ENCODE results near the gene PIEZO1.

Gene PIEZO1

DNA sequence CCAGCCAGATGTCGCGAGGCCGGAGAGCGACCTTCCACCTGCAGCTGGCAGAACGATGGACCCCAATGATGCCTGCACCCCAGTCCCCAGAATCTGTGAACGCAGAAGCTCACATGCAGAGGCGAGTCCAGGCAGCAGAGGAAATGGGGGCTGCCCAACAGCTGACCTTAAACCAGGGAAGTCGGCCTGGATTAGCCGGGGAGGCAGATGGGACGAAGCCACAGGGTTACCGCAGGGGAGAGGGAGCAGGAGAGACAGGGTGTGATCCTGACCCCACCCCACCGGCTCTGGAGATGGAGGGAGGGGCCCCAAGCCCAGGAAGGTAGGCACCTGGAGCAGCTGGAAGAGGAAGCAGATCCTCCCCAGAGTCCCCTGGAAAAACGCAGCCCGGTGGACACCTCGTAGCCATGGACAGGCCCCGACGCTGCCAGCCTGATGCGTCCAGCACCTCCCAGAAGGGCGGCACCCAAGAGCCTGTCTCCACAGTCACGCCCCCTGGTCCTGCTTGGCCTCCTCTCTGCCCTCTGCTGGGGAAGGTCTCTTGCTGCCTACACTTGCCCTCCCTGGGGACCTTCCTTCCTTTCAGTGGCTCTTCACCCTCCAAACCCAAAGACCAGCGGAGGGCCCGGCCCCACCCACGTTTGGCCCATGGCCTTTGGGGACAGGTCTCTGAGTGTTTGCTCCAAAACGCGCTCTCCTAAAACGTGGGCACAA is 37.3 kb downstream of the PIEZO1 start:
- peak; percentile 93 for DNase-seq

DNA sequence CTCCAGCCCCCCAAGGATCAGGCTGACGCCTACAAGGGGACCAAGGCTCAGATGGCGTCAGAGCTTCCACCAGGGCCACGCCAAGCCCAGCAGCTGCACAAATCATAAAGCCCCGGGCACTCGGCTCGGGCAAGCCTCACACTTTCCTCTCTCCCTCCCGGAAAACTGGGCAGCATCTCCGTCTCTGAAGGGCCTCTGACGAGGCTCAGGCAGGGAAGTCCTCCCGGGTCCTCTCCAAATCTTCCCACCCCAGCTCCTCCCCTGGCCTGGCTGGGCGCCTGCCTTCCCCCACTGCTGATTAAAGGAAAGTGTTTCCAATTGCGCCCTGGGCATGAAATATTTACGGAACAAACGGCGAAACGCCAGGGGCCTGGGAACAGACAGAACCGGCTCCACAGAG is 38.5 kb downstream of the PIEZO1 start:
- DNase-seq: no peak

DNA sequence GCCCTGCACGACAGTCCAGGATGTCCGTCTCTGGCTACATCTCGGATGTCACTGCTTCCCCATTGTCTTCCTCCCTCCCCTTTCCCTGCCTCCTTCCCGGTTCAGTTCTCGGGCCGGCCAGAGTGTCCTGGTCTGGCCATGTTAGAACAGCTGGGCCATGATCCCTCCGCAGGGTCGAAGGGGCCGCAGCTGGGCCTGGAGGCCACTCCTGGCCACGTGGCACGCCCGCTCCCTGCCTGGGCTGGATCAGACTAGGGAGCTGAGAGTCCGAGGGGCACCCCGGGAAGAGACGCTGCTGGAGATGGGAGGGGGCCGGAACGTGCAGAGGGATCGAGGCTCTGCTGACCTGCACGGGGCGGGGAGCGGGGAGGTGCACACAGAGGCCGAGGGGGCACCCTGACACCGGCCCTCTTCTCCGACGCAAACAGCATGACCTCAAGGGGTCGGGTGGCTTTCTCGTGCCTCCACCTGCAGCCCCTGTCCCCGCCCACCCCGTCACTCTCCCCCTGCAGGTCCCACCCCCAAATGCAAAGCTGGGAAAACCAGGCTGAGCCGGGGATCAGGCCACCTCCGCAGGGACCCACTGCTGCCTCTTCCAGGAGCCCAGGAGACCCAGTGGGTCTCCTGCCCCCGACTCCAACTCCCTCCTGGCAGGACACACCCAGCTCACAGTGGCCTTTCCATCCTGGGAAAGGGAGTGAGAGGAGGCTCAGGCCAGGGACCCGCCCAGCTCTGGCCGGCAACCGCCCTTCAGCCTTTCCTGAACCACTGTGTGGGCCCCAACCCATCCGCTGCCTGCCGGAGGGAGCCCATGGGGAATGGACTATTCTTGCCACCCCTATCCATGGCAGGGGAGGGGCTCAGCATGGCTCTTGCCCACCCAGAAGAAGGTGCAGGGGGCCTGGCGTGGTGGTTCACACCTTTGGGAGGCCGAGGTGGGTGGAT is 40.2 kb downstream of the PIEZO1 start:
- no peak for DNase-seq

DNA sequence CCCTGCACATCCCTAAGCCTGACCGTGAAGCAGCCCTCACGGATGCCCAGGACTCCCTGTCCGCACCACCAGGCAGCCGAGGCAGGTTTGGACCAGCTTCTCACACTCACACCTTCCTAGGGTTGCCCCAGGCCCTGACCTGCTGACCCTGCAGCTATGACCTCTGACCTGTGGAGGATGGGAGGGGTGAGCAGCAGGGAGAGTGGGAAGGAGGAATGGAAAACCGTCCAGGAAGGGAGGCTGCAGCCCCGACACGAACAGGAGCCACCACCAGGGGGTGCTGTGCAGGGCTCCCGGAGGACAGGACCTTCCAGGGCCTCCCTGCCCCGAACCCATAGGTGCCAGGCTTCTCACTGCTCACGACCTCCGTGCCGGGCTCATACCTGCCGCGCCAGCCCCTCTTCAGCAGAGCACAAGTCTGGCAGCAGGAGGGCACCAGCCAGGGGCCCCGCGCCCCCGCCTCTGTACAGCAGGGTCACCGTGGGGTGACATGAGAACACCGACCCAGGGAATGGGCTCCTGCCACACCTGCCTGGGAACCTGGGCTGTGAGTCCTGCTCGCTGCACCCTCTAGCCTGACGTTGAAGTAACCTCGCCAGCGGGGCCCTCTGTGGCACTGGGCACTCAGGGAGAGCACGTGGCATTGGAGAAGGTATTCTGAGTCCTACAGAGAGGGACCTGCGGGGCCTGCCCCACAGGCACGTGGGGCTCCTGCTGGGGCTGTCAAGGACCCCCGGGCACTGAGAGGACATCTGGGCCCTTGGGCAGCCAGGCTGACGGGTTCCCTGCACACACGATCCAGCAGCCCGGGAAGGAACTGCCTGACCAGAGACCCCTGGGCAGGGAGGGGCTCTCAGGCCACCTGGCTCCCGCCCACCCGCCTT is 41.1 kb downstream of the PIEZO1 start:
- DNase-seq: peak; percentile 86

DNA sequence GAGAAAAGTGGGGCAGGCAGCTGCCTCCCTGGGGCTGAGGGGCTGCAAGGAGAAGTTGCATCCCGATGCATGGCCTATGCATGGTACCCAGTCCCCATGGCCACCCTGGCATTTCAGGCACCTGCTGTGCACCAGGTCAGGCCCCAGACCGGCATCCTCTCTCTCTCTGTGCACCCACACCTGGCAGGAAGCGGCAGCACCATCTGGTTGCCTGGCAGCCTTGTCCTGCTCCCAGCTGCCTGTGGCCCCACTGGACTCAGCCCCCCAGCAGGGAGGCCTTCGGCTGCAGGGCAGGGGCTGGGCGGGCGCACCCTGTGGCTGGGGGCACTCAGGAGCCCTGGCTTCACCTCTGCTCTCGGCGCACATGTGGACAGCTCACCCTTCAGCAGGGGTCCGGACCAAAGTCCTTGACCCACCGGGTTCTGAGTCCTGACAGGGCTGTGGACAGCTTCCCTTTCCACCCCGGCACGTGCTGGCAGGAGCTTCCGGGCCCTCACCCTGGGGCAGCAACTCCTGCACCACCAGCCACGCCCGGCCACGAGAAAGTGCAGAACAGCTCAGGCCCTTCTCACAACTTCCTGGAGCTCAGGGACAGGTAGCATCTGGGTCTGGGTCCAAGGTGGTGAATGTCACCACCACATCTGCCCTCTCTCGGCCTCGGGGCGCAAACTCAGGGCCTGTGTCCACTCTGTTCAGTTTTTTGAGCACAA is 42.0 kb downstream of the PIEZO1 start:
- DNase-seq: no peak

DNA sequence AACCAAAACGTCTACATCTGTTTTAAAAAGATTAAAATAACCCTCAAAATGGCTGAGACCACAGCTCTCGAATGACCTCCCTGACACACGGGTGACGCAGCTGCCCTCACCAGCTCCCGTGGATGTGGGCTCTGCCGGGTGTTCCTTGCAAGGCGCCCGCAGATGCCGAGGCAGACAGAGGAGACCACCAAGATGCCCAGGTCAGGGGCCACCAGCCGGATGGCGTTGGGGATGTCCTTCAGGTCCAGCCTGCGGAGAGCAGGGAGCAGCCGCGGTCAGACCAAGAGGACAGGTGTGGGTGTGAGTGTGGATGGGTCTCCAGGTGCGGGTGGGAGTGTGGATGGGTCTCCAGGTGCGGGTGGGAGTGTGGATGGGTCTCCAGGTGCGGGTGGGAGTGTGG is 43.7 kb downstream of the PIEZO1 start:
- no peak for DNase-seq

DNA sequence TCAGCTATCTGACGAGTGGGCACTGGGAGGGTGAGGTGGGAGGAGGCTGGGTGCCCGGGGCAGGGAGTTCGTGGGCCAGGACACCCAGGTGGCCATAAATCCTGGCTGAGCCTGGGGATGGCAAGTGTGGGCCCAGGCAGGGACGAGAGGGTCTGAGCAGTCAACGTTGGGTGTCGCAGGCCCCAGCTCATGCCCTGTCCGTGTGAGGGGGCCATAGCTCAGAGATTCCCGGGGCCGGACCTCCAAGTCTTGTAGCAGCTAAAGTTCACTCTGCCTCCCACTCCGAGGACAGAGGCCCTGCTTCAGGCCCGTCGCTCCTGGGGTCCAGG is 44.3 kb downstream of the PIEZO1 start:
- DNase-seq: no peak

DNA sequence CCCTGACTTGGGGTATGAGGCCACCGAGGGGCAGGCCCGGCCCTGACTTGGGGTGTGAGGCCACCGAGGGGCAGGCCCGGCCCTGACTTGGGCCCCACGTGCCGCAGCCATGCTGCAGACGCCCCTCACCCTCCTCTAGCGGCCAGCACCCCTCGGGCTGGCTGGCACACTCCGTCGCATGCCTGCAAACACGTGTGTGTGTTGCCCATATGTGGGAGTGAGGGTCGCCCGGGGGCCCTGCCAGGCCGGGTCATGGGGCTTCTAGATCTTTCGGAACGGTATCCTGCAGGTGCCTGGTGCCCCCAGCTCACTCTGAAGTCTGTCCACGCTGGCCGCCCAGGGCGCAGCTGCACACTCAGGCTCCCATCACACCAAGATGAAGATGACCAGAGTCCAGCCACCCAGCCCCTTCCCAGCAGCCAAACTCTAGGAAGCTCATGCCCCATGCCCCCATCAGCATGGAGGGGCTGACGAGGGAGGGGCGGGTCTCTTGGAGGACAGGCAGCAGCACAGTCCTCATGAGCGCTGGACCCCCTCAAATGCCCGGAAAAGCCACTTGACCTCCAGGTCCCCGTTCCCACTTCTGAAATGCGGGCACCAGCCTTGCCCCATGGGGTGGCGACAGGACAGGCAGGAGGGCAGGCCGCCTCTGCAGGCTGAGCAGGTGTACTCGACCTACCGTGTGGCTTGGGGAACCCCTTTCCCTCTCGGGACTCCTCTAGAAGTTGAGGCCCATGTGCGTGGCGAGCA is 44.9 kb downstream of the PIEZO1 start:
- no peak for DNase-seq

DNA sequence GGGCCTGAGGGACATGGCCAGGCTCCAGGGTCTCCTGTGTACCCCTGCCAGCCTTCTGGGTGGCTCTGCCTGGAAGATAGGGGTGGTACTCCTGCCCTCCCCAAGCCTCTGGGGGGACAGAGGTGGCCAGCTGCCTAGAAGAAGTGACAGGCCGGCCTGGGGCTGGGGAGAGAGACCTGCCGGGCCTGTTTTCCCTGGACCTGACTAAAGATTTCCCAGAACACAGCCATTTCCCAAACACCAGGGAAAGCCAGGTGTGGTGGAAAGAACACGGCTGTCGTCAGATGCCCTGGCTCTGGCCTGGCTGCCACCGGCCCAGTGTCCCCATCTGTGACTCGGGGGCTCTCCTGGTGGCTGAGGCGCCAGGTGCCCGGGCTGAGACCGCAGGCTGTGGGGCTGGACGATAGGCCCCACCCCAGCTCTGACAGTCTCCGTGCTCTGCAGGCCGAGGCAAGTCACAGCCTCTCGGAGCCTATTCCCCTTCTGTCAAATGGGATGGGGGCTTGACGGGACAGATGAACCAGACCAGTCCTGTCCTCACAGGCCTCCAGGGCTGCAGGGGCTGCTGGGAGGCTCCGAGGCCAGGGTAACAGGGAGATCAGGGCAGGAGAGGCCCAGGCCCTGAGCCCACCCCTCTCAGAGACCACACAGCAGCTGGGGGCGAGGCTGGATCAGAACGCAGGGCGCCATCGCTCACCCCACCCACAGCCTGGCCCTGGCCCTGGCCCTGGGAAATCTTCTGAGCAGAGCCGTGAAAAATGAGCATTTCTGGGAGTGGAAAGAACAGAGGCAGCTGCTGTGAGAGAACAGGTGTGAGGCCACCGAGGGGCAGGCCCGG is 45.7 kb downstream of the PIEZO1 start:
- DNase-seq: no peak

DNA sequence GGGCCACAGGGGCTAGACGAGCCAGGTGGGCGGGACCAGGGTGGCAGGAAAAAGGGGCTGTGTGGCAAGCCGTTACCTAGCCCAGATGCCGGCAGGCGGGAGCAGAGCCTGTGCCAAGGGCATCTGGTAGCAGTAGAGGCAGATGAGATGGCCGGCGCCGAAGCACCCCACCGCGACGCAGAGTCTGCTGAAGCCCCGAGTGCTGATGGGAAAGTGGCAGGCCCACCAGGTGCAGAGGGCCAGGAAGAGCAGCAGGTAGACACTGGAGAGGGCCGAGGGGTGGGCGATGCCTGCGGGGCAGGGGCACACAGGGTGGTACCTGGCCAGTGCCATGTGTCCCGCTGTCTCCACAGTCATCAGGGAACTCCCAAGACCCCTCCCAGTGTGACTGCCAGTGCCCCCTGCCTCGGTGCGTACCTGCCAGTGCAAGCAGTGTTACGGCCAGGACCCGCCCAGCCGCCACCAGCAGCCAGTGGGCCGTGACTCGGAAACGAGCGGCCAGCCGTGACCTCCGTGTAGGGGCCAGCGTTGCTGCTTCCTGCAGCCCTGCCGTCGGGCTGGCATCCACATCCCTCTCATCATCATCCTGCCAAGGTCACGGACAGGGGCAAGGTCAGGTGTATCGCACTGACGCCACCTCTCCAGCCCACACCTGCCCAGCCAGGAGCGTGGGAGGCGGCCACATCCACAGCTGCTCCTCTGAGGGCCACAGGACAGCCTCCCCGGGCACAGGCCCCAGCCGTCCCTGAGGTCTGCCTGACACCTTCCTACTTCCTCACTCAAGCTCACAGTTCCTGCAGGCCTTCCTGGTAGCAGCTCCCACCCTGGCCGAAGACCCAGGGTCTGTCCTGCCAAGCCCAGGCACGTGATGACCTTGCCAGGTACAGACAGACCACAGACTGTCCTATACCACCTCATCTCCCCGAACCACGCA is 46.6 kb downstream of the PIEZO1 start:
- no peak for DNase-seq

DNA sequence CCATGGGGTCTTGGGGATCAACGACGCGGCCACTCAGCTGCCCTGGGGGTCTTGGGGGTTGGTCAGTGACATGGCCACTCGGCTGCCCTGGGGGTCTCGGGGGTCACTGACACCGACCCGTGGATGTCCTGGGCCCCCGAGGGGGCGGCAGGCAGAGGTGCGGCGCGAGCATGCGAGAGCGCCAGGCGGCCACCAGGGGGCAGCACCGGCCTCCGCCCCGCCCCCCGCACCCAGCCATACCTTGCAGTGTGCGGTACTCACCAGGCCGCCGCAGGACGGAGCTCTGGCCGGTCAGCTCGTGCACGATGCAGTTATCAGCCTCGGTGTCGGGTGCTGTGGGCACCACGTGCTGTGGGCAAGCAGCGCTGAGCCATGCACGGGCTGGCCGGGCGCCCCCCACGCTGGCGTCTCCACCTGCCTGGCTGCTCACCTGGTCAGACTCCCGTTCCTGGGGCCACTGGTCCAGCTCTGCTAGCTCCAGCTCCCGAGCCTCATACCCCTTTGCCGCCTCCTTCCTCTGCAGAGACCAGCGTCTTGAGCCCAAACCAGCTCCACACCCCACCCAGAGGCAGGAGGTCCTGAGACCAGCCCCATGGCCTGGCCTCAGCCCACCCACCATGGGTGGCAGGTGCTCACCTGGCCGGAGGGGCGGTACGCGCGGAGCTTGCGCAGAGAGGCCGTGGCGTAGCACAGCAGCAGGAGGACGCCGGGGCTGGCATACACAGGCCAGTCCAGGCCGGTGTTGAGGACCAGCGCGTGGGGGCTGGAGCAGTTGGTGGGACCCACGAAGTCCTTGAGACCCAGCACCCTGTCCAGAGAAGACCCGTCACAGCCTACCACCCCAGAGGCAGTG is 47.5 kb downstream of the PIEZO1 start:
- peak; percentile 53 for DNase-seq

DNA sequence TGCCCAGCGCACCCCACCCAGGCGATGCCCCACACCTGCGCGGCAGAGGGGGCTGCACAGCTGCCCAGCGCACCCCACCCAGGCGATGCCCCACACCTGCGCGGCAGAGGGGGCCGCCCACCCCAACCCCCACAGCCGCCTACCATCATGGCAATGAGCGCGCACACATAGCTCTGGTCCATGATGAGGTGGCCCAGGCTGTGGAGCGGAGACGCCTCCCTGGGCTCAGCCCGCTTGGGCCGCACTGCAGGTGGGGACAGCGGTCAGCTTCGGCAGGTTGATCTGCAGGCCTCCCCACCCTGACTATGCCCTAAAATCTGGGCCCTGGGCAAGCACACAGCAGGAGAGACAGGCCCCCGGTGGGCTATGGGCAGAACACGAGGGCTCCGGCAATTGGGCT is 48.5 kb downstream of the PIEZO1 start:
- no peak for DNase-seq

DNA sequence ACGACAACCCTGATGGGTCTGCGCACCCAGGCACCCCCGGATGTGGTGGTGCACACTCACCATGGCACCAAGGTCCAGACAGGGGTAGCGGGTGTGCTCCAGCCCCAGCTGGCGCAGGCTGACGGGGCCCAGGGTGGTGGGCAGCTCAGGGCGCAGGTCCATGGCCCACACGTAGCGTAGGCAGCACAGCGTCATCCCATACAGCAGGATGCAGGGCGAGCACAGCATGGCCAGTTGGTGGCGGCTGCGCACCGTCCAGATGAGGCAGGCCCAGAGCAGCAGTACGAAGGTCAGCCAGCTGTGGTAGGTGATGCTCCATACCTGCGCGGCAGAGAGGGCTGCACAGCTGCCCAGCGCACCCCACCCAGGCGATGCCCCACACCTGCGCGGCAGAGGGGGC is 48.9 kb downstream of the PIEZO1 start:
- DNase-seq: no peak

DNA sequence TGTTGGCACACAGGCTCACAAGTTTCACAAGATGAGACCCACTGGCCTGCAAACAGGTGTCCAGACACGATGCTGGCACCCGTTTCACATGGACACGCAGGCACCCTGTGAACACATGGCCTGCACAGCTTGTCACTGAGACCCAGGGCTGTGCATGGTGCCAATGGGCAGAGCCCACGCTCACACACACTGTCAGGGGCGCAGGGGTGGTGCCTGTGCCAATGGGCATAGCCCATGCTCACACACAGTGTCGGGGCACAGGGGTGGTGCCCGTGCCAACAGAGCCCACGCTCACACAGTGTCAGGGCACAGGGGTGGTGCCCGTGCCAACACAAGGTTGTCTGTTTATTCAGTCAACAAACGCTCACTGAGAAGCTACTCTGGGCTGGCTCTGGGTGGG is 49.4 kb downstream of the PIEZO1 start:
- no peak for DNase-seq

DNA sequence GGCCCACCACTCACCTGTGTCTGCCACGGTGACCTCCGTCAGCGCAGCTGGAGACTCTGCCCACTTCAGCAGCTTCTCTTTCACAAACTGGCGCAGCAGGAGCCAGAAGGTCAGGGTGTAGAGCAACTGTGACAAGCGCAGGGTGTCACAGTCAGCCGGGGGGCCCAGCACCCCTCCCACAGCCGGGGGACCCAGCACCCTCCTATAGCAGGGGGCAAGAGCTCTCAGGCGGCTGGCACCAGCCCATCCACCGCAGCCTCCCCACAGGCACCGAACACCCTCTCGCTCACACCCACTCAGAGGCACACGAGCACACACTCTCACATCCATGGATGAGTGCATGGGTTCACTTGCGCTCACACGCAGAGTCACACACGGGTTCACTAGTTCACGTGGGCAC is 49.9 kb downstream of the PIEZO1 start:
- DNase-seq: no peak

DNA sequence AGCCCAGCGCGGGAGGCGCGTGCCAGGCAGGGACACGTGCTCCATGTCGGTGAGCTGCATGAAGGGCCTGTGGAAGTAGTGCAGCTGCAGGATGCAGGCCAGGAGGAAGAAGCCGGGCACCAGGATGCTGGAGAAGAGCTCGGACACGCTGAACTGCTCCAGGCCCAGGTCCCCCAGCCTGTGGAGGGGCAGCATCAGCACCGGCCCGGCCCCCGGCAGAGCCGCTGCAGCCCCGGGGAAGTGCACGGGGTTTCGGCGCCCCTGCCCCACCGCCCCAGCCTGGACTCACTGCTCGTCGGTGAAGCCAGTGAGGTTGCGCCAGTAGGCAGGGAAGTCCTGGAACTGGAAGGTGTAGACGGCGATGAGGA is 50.7 kb downstream of the PIEZO1 start:
- DNase-seq: no peak

DNA sequence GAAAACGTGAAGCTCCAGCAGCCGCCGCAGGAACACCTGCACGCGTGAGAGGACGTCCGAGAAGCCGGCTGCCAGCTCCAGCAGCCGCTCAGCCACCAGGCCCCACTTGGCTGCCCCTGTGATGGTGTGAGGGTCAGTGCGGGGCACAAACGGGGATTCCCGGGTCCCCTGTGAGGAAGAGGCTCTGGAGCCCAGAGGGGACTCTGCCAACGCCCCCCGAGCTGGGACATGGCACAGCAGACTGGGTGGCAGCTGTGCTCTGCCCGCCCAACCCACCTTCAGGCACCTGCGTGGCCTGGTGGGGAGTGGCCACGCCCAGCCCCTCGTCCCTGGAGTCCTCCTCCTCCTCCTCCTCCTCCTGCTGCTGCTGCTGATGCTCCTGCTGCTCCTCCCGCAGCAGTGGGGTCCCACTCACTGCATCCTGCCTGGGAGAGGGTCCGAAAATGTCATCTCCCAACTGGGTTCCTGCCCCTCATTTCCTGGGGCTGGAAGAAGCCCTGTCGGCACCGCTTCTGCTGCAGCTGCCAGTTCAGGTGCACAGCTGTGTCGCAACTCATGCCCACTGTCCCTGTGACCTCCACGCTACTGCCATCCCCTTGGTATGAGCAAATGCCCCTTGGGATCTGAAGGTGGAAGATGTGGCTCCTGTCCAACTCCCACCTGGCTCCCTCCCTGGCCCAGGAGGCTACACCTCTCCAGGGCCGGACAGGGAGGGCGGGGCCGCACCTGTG is 51.2 kb downstream of the PIEZO1 start:
- no peak for DNase-seq

DNA sequence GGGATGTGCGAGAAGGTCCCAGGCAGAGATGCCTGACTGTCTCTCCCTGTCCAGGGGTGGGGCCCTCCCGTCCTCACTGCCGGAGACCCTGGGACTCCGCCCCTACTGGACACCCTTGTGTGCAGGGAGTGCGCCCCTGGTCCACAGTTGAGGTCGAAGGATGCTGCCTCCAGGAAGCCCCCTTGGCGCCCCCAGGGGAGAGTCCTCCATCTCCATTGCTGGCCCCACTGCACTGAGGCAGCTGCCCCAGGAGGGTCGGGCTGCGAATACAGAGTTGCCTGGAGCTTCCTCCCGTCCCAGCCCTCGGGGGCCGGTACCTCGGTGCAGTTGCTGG is 52.1 kb downstream of the PIEZO1 start:
- DNase-seq: no peak

Data from NCI-H82 (cell line).